Vagina (tissue), 2 donors: Measurements from ENCODE around the gene SLC6A3. TPM values are rescaled to one million over a fixed set of nuclear protein-coding genes. Genes with fewer than 3 reads are reported as not detected.
"Not testable (repeated sequence)": the region's sequence is repeated elsewhere in the genome, so short reads cannot be mapped to it uniquely, and the experiment has no call there.

Experiments
- DNase-seq, 2 donors: peaks; one replicate each; pipeline ENCODE4 v3.0.0-alpha.2; 2017; ENCODE audit errors: extremely low spot score in 2 of 2
- H3K27ac ChIP-seq: fragments of 200-600 bp; sonication (generic); one replicate; pipeline ENCODE4 v1.5.1; 2019
- H3K27me3 ChIP-seq: fragments of 200-600 bp; sonication (generic); one replicate; pipeline ENCODE4 v1.5.1; 2019
- H3K36me3 ChIP-seq, 2 donors: fragments of 200-600 bp; sonication (generic); one replicate each; pipeline ENCODE4 v1.5.1; 2017 to 2019
- H3K4me1 ChIP-seq: fragments of 200-600 bp; sonication (generic); one replicate; pipeline ENCODE4 v1.5.1; 2019
- H3K4me3 ChIP-seq, 2 donors: fragments of 200-600 bp; sonication (generic); 1 replicate in 1 of 2; 2 replicates in 1 of 2; pipeline ENCODE4 v1.5.1; 2016 to 2019
- H3K9me3 ChIP-seq: fragments of 200-600 bp; sonication (generic); one replicate; pipeline ENCODE4 v1.5.1; 2019
- POLR2A ChIP-seq, 2 donors: fragments of 450-650 bp; IDR thresholded peaks; one replicate each; pipeline ENCODE4 v1.6.1; 2017; ENCODE audit warnings: antibody characterized with exemption in 2 of 2, mild to moderate bottlenecking in 2 of 2, moderate library complexity in 2 of 2
- POLR2AphosphoS5 ChIP-seq, 2 donors: sonication (generic); formaldehyde crosslinking; IDR thresholded peaks; one replicate each; pipeline ENCODE4 v1.9.0; 2017; ENCODE audit warnings: antibody characterized with exemption in 2 of 2, mild to moderate bottlenecking in 2 of 2, low read depth in 1 of 2; ENCODE audit not compliant: insufficient read depth in 1 of 2
- intact Hi-C: fragments of 100-400 bp; cut with DNase I; formaldehyde crosslinking; loops from one replicate; pipeline ENCODE4 v1.15.1; 2023
- total RNA-seq: library from RNA; depleted of rRNA; stranded (reverse); fragments of >200 nt; gene quantifications from one replicate; pipeline ENCODE4 v1.2.3, GENCODE V29; 2016
- TF ChIP-seq, protein P1 (sequence below), 3 experiments: fragments of 450-650 bp in 2 of 3; fragments of 200-600 bp in 1 of 3; sonication (generic) in 1 of 3; IDR thresholded peaks; one replicate each; pipeline ENCODE4 v1.5.1; 2017 to 2019; ENCODE audit warnings: antibody characterized with exemption in 3 of 3, mild to moderate bottlenecking in 2 of 3, moderate library complexity in 2 of 3

The SLC6A3 gene
- total RNA-seq, 1 donor from 2014 or later, result 0.49 TPM

DNA sequence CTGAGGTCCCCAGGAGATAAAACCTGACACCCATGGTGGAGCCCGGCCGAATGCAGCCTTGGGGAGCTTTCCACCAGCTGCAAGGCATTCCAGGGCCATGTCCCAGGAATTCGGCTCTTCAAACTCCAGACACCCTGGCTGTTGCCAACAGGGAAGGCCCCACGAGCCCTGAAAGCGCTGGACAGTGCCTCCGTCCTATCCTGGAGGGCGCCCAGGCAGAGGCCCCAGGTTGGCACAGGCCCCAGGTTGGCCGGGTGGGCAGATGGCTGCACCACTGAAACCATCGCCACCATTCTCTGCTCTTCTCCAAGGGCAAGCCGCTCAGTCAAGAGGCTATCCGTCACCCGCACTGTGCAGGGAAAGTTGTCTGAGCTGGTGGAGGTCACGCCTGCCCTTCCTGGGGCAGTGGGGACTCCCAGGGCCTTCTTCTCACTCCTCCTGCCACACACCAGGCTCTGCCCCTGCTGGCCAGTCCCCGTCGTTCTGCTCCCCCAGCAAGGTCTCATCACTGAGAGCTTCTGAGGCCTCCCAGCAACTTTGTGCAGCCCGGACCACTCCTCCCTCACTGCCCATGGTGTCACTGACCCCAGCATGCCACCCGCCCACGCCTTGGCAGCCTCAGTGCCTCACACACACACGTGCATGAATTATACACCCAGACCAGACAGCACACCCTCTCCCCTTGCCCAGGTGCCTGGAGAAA lies 21.2 kb downstream of the SLC6A3 start:
- H3K9me3 ChIP-seq, result peaks cover 17% of the 10 kb centered on the region
- no peaks in the 10 kb centered on the region for H3K4me1 ChIP-seq
- no peak overlapping the region for H3K27ac ChIP-seq
- no peaks in the 10 kb centered on the region for H3K36me3 ChIP-seq
- TF ChIP-seq POLR2AphosphoS5 (IDR thresholded peaks at IDR 0.05; ENCODE audit: insufficient read depth in 1 of 2, low read depth in 1 of 2) (no peak), POLR2A (IDR thresholded peaks at IDR 0.05) (no peak)
- TF ChIP-seq, protein P1, sequence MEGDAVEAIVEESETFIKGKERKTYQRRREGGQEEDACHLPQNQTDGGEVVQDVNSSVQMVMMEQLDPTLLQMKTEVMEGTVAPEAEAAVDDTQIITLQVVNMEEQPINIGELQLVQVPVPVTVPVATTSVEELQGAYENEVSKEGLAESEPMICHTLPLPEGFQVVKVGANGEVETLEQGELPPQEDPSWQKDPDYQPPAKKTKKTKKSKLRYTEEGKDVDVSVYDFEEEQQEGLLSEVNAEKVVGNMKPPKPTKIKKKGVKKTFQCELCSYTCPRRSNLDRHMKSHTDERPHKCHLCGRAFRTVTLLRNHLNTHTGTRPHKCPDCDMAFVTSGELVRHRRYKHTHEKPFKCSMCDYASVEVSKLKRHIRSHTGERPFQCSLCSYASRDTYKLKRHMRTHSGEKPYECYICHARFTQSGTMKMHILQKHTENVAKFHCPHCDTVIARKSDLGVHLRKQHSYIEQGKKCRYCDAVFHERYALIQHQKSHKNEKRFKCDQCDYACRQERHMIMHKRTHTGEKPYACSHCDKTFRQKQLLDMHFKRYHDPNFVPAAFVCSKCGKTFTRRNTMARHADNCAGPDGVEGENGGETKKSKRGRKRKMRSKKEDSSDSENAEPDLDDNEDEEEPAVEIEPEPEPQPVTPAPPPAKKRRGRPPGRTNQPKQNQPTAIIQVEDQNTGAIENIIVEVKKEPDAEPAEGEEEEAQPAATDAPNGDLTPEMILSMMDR (IDR thresholded peaks at IDR 0.05), result no peak
- no peak for DNase-seq
- H3K4me3 ChIP-seq, result no peak overlapping the region
- intact Hi-C loops, result no loop called here
- no peaks in the 10 kb centered on the region for H3K27me3 ChIP-seq

DNA sequence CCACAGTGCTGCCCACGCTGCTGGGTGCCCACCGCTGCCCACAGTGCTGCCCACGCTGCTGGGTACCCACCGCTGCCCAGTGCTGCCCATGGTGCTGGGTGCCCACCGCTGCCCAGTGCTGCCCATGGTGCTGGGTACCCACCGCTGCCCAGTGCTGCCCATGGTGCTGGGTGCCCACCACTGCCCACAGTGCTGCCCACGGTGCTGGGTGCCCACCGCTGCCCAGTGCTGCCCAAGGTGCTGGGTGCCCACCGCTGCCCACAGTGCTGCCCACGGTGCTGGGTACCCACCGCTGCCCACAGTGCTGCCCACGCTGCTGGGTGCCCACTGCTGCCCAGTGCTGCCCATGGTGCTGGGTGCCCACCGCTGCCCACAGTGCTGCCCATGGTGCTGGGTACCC lies 22.7 kb downstream of the SLC6A3 start:
- H3K27me3 ChIP-seq, H3K4me1 ChIP-seq, DNase-seq, H3K4me3 ChIP-seq, intact Hi-C loops, H3K36me3 ChIP-seq, H3K27ac ChIP-seq, H3K9me3 ChIP-seq: not testable (repeated sequence)

DNA sequence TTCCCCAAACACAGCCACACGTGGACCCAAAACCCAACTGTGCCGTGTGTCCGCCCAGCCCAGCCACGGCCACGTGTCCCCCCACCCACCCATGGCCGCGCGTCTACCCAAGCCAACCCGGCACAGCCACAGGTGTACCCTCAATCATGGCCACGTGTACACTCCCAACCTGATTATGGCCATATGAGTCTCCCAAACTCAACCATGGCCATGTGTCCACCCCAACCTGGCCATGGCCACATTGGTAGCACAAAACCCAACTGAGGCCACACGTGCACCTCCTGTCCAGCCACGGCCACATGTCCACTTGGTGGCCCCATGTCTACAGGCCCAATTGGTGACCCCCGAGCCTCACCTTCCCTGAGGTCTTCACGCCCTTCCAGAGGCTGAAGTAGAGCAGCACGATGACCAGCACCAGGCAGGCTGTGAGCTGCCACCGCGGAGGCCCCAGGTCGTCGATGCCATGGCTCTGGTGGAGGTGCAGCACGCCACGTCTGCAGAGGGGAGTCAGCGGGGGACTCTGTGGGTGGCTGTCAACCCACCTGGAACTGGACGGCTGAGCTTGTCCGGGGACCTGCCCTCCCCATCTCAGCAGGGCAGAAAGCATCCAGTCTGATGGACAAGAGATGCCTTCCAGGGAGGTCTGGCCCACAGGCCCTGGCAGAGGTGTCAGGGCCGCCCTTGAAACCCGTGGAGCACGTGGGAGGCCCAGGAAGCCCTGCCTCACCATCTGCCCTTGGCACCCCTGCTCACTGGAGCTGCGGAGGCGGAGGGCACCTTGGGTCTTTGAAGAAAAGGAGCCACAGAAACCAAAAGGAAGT lies 23.5 kb downstream of the SLC6A3 start:
- Histone ChIP-seq H3K27me3 (no peaks in the 10 kb centered on the region), H3K36me3 (no peaks in the 10 kb centered on the region), H3K27ac (no peak overlapping the region), H3K9me3 (no peaks in the 10 kb centered on the region), H3K4me3 (no peak overlapping the region), H3K4me1 (no peaks in the 10 kb centered on the region)
- TF ChIP-seq POLR2A (IDR thresholded peaks at IDR 0.05) (no peak), POLR2AphosphoS5 (IDR thresholded peaks at IDR 0.05; ENCODE audit: insufficient read depth in 1 of 2, low read depth in 1 of 2) (no peak)
- TF ChIP-seq, protein P1 (IDR thresholded peaks at IDR 0.05), result no peak
- no peak for DNase-seq
- intact Hi-C loops, result no loop called here

DNA sequence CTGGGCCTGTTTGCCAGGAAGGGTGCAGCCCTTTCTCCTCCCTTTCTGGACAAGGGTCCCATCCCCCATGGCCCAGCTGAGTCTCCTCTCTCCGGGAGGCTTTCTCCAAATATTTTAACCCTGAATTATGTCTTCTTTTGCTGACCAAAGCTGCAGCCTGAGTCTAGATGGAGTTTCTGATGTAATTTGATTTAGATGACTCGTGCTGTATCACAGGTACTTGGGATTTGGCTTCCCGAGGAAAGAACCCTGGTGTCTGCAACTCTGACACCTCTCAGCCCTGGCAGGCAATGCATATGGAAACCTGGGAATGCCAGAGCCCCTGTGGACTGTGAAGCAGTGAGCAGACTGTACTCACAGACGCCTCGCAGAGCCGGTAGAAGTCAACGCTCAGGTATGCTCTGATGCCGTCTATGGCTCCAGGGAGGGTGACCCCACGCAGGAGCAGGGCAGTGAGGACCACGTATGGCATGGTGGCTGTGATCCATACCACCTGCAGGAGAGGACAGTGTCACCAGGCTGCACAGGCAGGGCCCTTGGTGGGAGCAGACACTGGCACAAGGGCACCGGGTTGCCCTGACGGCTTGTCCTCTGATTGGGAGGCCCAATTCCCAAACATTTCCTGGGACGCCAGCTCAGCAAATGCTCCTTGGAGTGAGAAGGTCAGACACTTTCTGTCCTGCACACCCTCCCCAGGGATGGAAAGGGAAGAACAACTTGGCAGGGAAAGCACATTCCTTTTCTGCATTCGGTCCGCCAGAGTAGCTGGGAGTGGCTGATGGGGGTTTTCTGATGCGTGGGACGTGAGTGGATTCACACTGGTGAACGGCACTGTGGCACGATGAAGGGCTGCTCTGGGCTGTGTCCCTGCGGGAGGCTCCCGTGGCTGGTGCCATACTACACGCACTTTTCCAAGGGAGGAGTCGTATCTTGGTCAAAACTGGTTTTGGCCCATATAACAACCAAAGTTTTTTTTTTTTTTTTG lies 24.7 kb downstream of the SLC6A3 start:
- H3K4me1 ChIP-seq, result no peaks in the 10 kb centered on the region
- no peaks in the 10 kb centered on the region for H3K36me3 ChIP-seq
- H3K9me3 ChIP-seq, result no peaks in the 10 kb centered on the region
- H3K4me3 ChIP-seq, result no peak overlapping the region
- DNase-seq, result no peak
- no peak overlapping the region for H3K27ac ChIP-seq
- H3K27me3 ChIP-seq, result no peaks in the 10 kb centered on the region
- TF ChIP-seq POLR2AphosphoS5 (IDR thresholded peaks at IDR 0.05; ENCODE audit: insufficient read depth in 1 of 2, low read depth in 1 of 2), result no peak
- TF ChIP-seq POLR2A (IDR thresholded peaks at IDR 0.05), result no peak
- TF ChIP-seq, protein P1 (IDR thresholded peaks at IDR 0.05), result no peak
- intact Hi-C loops, result no loop called here

DNA sequence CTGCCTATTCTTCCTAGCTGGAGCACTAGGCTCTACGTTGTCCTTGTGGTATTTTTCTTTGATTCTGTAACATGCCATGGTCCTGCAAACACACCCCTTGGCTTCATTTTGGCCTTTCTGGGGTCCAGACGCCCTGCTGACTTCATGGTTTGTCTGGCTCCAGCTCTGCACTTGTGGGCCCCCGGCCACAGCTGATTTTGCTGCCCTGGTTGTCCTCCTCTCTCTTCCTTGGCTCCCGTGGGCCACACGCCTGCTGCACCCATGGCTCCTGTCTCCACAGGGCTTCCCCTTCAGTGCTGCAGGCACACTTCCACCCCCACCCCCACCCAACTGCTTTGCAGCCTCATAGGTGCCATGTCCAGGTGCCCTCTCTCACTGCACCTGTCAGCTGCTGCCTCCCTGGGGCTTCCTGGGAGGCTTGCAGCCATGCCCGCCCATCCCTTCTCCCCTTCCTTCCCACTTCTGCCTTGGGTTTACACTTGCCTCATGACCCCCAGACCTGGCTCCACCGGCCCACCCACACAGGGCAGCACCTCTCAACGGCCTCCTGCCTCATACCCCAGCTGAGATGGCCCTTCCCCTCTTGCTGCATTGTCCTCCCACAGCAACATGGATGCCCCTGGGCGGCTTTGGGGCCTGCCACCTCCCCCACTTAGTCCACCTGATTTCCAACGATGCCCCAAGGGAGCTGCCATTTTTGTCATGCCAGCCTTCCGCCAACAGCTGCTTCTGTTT lies 25.6 kb downstream of the SLC6A3 start:
- TF ChIP-seq, protein P1 (IDR thresholded peaks at IDR 0.05), result no peak
- TF ChIP-seq POLR2A (IDR thresholded peaks at IDR 0.05), result no peak
- TF ChIP-seq POLR2AphosphoS5 (IDR thresholded peaks at IDR 0.05; ENCODE audit: insufficient read depth in 1 of 2, low read depth in 1 of 2), result no peak
- no peak for DNase-seq
- H3K36me3 ChIP-seq, result no peaks in the 10 kb centered on the region
- H3K4me3 ChIP-seq, result no peak overlapping the region
- H3K27ac ChIP-seq, result no peak overlapping the region
- intact Hi-C loops, result no loop called here
- H3K27me3 ChIP-seq, result no peaks in the 10 kb centered on the region
- H3K9me3 ChIP-seq, result no peaks in the 10 kb centered on the region
- no peaks in the 10 kb centered on the region for H3K4me1 ChIP-seq
